ENCODE measurements around the gene CACNA1C. TPM values are rescaled to one million over a fixed set of nuclear protein-coding genes. Genes with fewer than 3 reads are reported as not detected.

CACNA1C gene
- total RNA-seq, 1 donor from 2014 or later: 102 TPM

DNA sequence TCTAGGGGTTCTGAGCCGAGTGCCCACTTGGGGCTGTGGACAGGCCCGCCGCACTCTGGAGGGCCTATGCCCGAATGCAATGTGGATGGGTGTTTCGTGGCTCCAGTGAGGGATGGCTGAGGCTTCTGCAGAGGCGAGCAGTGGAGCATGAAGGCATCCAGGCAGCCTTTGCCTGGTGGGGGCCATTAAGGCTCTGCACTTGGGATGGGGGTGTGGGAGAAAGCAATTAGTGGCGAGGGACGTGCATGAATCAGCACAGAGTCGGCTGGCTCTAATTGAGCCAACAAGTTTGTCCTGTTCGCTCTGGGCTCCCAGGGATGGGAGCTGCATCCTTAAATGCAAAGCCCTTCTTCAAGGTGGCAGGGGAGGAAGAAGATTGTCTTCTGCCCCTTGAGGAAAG lies 395.1 kb downstream of the CACNA1C start:
- DNase-seq (ENCODE audit: low spot score in 2 of 2): no peak
- intact Hi-C loops (cut with DNase I): no loop called here
- H3K4me1 ChIP-seq: peaks cover 0 to 14% of the 10 kb centered on the region in 2 donors

DNA sequence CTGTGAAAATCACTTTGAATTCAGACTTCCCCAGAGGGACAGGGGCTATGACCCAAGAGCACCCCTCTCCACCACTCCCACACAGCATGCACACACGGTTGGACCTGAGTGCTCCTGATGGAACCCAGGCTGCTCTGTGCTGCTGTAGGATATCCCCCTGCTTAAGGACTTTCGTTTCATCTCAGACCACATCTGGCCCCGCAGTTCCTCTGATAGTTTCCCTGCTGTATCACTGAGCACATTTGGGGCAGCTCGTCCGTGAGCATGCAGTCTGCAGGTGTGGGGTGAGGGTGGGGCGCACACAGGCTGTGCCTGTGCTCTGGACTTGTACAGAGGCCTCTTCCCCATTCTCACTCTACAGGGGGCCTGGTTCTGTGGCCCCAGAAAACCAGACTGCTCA lies 396.8 kb downstream of the CACNA1C start:
- H3K4me1 ChIP-seq: peaks cover 0 to 15% of the 10 kb centered on the region in 2 donors
- no peaks in the 10 kb centered on the region for H3K27me3 ChIP-seq
- no peak overlapping the region for H3K27ac ChIP-seq
- intact Hi-C loops (cut with DNase I): no loop called here
- no peak for DNase-seq (ENCODE audit: low spot score in 2 of 2)
- TF ChIP-seq, protein P1, sequence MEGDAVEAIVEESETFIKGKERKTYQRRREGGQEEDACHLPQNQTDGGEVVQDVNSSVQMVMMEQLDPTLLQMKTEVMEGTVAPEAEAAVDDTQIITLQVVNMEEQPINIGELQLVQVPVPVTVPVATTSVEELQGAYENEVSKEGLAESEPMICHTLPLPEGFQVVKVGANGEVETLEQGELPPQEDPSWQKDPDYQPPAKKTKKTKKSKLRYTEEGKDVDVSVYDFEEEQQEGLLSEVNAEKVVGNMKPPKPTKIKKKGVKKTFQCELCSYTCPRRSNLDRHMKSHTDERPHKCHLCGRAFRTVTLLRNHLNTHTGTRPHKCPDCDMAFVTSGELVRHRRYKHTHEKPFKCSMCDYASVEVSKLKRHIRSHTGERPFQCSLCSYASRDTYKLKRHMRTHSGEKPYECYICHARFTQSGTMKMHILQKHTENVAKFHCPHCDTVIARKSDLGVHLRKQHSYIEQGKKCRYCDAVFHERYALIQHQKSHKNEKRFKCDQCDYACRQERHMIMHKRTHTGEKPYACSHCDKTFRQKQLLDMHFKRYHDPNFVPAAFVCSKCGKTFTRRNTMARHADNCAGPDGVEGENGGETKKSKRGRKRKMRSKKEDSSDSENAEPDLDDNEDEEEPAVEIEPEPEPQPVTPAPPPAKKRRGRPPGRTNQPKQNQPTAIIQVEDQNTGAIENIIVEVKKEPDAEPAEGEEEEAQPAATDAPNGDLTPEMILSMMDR (IDR thresholded peaks at IDR 0.05): no peak
- H3K4me3 ChIP-seq: no peak overlapping the region
- H3K36me3 ChIP-seq: peaks cover 7 to 12% of the 10 kb centered on the region in 2 donors
- no peaks in the 10 kb centered on the region for H3K9me3 ChIP-seq

More for the DNA sequence above, 395.1 kb downstream of the CACNA1C start:
- H3K27ac ChIP-seq: no peak overlapping the region
- H3K9me3 ChIP-seq: no peaks in the 10 kb centered on the region
- no peak overlapping the region for H3K4me3 ChIP-seq
- no peaks in the 10 kb centered on the region for H3K27me3 ChIP-seq
- peaks cover 7 to 10% of the 10 kb centered on the region in 2 donors for H3K36me3 ChIP-seq
- TF ChIP-seq, protein P1 (IDR thresholded peaks at IDR 0.05): no peak

DNA sequence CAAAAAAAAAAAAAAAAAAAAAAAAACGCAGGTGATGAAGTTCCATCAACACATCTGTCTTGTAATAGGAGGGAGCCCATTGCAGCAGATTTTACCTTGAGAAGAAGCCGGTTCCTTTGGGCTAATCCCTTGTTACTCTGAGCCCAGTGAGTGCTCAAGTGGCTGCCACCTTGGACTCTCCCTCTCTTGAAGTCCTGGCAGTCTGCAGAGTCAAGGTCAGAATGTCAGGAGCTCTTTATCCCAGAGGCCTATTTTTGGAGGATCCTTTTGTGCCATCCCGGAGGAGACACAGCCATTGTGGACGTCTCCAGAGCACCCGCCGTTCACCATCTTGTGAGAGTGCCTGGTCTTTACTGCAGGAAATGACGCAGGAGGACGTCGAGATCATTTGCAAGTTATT lies 397.8 kb downstream of the CACNA1C start:
- intact Hi-C loops (cut with DNase I): no loop called here
- Histone ChIP-seq H3K27me3 (no peaks in the 10 kb centered on the region), H3K9me3 (no peaks in the 10 kb centered on the region), H3K4me3 (no peak overlapping the region), H3K36me3 (peaks cover 8 to 15% of the 10 kb centered on the region in 2 donors), H3K4me1 (peaks cover 0 to 15% of the 10 kb centered on the region in 2 donors), H3K27ac (peak overlapping the region in 1 of 2 donors; percentile 2)
- TF ChIP-seq, protein P1 (IDR thresholded peaks at IDR 0.05): no peak
- no peak for DNase-seq (ENCODE audit: low spot score in 2 of 2)

DNA sequence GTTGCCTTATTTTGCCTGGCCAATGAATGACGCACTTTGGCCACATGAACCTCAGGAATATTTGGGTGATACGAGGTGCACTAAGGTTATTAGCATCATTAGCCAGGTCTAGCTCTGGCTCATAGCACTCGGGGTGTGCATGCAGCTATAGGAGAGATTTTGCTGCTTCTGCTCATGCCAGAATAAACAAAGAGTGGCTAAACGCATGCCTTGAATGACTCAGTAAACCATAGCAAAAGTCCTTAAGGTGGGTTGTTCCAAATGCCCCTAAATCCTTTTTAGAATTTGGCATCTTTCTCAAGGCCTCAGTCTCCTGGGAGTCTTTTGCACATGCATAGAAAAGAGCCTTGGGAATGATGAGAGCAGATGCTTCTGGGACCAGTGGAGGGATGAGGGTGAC lies 398.2 kb downstream of the CACNA1C start:
- no peak for DNase-seq (ENCODE audit: low spot score in 2 of 2)
- intact Hi-C loops (cut with DNase I): no loop called here
- TF ChIP-seq, protein P1 (IDR thresholded peaks at IDR 0.05): no peak

DNA sequence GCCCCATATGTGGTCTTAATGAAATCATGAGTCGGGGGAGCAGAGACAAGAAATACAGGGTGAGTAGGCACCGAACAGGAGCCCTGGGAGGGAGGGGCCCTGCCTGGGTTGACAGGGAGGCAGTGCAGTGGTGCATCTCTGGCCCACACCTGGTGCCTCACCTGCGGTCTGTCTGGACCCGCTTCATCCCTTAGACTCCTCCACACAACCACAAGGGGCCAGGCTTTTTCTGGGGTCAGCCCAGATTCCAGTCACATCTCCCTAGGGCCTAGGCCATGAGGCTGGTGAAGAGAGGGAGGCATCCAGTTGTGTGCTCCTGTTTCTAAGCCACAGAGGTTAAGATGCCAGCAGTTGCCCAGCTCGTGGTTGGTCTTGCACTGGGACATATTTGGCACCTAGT lies 398.7 kb downstream of the CACNA1C start:
- TF ChIP-seq, protein P1 (IDR thresholded peaks at IDR 0.05): no peak
- H3K27ac ChIP-seq: no peak overlapping the region
- H3K4me1 ChIP-seq: peaks cover 0 to 15% of the 10 kb centered on the region in 2 donors
- no peaks in the 10 kb centered on the region for H3K9me3 ChIP-seq
- intact Hi-C loops (cut with DNase I): no loop called here
- peaks cover 11 to 21% of the 10 kb centered on the region in 2 donors for H3K36me3 ChIP-seq
- no peak overlapping the region for H3K4me3 ChIP-seq
- no peaks in the 10 kb centered on the region for H3K27me3 ChIP-seq
- DNase-seq (ENCODE audit: low spot score in 2 of 2): no peak

More for the DNA sequence above, 398.2 kb downstream of the CACNA1C start:
- H3K4me3 ChIP-seq: no peak overlapping the region
- no peaks in the 10 kb centered on the region for H3K9me3 ChIP-seq
- peak overlapping the region in 1 of 2 donors; percentile 2 for H3K27ac ChIP-seq
- peaks cover 0 to 15% of the 10 kb centered on the region in 2 donors for H3K4me1 ChIP-seq
- peaks cover 11 to 17% of the 10 kb centered on the region in 2 donors for H3K36me3 ChIP-seq
- no peaks in the 10 kb centered on the region for H3K27me3 ChIP-seq
